SKM-1 (cell line): ENCODE data around the gene DLX5.

Source experiments
- DNase-seq: peaks from one replicate; lab custom pipeline; 2025; ENCODE audit not compliant: unreplicated experiment; lab: John Stamatoyannopoulos, UW

DLX5 gene

GRCh38 chr7:97006055-97006815, 18.4 kb downstream of the DLX5 start:
- no peak for DNase-seq

DNA sequence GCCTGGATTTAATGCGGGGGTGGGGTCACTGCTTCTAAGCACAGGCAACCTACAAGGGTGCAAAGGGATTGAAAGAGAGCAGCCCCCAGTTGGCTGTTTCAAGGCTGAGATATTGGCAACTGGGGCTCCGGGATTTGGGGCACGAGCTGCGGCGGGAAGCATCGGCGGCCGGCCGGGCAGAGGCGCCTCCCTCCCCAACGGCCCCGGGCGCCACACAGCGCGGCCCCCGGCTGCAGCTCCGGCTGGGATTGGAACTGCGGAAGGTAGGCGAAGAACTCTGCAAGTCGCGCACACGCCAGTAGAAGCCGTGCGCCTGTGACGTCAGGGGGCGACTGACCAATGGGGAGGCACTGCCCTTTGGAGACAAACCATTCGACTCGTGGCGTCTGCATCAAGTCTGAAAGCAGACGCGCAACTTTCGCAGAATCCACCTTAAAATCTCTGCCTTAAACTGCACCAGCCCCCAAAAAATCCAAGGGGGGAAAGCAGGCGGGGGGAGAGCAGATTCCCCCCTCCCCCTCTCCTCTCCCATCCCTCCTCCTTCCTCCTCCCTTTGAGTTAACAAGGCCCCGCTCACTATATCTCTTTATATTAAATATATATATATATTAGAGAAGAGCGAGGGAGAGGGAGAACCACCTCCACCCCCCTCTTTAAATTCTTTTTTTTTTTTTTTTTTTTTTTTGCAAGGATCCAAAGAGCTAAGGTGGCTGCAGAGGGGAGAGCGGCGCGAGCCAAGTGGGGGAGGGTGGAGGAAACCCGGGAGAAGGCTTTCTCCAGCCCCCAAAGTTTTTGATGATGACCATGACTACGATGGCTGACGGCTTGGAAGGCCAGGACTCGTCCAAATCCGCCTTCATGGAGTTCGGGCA, 19.2 kb downstream of the DLX5 start, which contains the start of gene DLX6:
Gene DLX6, plus strand, starts transcription at position 371 of the 872 bp plus-strand sequence. Its CDS starts 425 bp downstream, at position 796.
- no peak for DNase-seq

DNA sequence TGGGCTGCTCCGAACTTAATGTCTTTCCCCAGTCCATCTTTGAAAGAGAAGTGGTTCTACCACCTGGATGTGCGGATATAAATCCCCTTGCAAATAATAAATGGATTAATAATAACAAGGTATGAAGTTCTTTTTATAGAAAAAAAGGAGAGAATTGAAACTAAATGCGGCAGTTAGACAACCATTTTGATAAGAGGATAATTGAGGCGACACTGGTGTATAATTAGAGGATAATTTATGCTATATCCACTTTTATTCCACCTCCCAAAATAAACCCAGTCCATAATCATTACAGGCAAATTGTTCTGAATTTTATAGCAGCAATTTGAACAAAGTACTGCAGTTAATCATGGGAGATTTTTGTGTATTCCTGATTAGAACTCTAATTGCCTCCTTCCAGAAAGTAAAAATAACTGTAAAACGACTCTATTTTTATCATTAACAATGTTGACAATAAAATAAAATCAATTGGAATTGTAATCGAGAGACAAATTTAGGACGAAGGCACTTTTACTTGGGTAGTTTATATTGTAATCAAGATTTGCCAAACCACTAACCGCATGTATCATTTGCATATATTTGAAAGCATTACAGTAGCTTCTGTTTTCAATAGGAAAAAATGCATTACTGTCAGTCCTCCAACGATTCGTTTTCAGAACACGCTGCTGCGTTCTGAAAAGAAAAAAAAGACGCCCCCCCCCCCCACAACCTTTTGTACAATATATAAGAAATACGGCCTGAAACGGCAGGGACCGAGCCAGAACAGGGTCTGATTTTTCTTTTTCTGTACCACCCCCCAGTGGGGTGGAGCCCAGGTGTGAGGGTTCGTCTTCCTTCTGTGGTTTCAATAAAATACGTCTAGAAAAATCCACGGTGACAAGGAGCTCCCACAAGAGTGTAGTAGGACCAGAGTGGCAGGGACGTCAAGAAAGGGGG, 20.1 kb downstream of the DLX5 start:
- no peak for DNase-seq

- DNase-seq: no peak
Measured at GRCh38 chr7:97003262-97004246, 21.1 kb downstream of the DLX5 start.

DNA sequence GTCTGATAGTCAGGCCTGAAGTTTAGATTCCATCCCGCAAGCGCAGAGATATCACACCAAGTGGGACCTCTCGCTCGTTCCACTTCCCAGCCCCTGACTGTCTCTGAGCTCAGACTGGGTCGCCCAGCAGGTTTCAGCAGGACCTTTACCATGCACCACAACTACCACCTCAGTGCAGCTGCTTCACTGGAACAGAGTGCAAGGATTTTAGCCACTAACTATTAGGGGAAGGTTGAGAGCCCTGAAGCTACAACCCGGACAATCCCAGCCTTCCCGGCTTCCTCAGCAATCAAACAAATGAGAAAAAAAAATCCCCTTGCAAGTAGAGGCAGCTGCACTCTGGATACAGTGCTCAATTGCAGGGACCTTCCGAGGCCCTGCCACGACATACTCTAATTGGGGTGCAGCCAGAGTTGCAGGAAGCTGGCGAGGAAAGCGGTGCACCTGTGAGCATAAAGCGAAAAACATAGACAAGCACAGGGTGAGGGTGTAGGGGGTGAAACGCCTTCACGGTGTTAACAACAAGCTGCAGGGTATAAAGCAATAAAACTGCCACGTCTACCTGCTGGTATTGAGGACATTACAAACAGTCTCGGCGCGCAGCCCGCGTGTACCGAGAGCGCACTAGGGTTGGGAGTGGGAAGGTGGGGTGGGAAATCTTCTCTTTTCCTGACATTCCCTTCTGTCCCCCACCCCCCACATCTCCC, 21.9 kb downstream of the DLX5 start:
- DNase-seq: no peak

GRCh38 chr7:97001656-97002554, 22.7 kb downstream of the DLX5 start:
- no peak for DNase-seq

DNA sequence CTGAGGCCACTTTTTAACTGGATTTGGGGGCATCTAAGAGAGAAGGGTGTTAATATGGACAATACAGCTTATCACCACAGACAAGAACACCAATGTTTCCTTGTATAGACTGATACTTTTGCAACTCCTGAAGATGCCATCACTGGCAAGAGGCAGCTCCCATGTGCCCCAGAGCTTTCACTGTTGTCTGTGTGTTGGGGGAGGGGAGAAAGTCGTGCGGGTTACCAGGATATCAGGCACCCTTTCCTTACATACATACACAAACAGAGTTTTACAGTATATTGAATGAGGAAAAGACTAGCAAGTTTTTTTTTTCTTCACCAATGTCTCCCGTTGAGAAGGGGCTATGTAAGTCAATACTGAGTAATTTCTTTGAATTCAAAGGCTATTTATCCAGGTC, 23.4 kb downstream of the DLX5 start:
- no peak for DNase-seq

DNA sequence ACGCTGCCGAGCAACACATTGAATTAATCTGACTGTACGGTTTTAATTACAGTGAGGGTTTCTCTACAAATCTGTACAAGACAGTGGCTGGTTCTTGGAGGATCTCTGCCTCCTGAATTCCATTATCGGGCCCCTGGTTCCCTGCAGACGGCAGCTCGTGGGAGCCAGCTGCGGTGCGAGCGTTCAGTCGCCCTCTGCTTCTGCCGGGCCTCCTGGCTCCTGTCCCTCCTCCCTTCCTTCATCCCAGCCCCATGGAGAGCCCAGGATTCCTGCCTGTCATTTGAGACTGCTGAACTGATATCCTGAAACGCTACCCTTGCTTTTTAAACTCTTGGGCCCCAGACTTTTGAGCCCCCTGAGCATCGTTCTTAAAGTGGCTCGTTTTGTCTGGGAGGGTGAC, 25.9 kb downstream of the DLX5 start:
- no peak for DNase-seq

DNA sequence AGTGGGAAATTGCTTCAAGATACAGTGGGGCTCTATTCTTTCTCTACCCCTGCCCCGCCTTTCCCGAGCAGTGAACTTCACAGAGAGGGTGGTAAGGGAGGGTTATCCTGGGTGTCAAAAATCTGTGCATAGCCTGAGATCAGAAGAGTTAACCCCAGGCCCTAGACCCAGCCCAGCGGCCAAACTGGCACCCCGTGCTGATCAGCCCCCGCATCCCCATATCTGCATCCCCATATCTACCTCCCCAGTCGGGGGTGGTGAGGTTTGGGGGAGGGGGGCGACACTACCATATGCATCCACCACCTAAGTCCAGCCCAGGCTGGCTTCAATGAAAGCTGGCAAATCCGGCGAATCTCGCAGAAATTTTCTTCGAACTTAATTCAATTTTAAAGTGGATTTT, 26.3 kb downstream of the DLX5 start:
- DNase-seq: no peak

GRCh38 chr7:96997512-96998032, 27.1 kb downstream of the DLX5 start:
- no peak for DNase-seq

DNA sequence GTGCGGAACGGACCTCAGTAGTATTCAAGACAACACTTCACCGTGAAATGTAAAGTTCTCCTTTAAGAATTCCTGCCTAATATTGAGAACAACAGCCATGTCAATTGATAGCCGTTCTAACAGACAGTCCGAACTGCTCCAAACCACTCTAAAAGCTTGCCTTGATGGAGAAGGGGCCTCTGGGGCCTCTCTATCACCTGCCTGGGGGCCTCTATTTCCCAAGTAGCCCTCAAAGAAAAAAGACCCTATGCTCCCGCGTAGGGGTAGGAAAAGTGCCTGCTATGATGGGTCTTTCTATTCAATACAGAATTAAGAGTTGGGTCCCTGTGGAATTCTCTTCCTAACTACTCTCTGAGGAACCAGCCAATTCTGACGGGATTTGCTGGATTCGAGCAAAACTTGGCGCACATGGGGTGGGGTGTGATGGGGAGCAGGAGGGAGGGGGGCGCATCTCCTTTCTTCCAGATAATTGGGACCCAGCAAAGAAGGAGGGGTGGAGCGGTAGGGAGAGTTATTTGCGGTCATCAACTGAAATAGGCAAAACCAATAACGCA, 27.6 kb downstream of the DLX5 start:
- no peak for DNase-seq

GRCh38 chr7:96996111-96996957, 28.3 kb downstream of the DLX5 start:
- DNase-seq: no peak

GRCh38 chr7:96995406-96996110, 29.1 kb downstream of the DLX5 start:
- no peak for DNase-seq

- no peak for DNase-seq
Measured at GRCh38 chr7:96993980-96994379, 30.7 kb downstream of the DLX5 start.

GRCh38 chr7:96993094-96993865, 31.4 kb downstream of the DLX5 start:
- no peak for DNase-seq
